T follicular helper cell (primary cell): ENCODE measurements around the gene SRXN1.
"Not testable (repeated sequence)": the region's sequence is repeated elsewhere in the genome, so short reads cannot be mapped to it uniquely, and the experiment has no call there.

Experiments
- DNase-seq: peaks from one replicate; pipeline ENCODE4 v3.0.0-alpha.2; 2020; ENCODE audit warnings: low read depth

The SRXN1 gene

GRCh38 chr20:655726-656624, 3.0 kb upstream of the SRXN1 start:
- no peak for DNase-seq

GRCh38 chr20:654417-654750, 1.4 kb upstream of the SRXN1 start:
- no peak for DNase-seq

GRCh38 chr20:653590-654416, 803 bp upstream of the SRXN1 start:
- no peak for DNase-seq

GRCh38 chr20:652615-653109, 338 bp downstream of the SRXN1 start:
- no peak for DNase-seq

GRCh38 chr20:651713-652614, 1.0 kb downstream of the SRXN1 start:
- no peak for DNase-seq

- no peak for DNase-seq
Observed at GRCh38 chr20:650954-651353, 2.0 kb downstream of the SRXN1 start.

GRCh38 chr20:650281-650680, 2.7 kb downstream of the SRXN1 start:
- DNase-seq = no peak

GRCh38 chr20:647479-648019, 5.5 kb downstream of the SRXN1 start:
- DNase-seq = no peak

- no peak for DNase-seq
Observed at GRCh38 chr20:646868-647233, 6.1 kb downstream of the SRXN1 start.

GRCh38 chr20:646107-646867, 6.7 kb downstream of the SRXN1 start:
- DNase-seq = no peak

- DNase-seq = peak; percentile 25
Observed at GRCh38 chr20:645318-646106, 7.5 kb downstream of the SRXN1 start.

GRCh38 chr20:644692-645317, 8.2 kb downstream of the SRXN1 start:
- no peak for DNase-seq

GRCh38 chr20:642398-643174, 10.4 kb downstream of the SRXN1 start:
- DNase-seq = no peak

- DNase-seq = not testable (repeated sequence)
Observed at GRCh38 chr20:642013-642397, 11.0 kb downstream of the SRXN1 start.

GRCh38 chr20:641516-641875, 11.5 kb downstream of the SRXN1 start:
- no peak for DNase-seq

GRCh38 chr20:640674-641515, 12.1 kb downstream of the SRXN1 start:
- DNase-seq = no peak

GRCh38 chr20:638579-638978, 14.4 kb downstream of the SRXN1 start:
- no peak for DNase-seq

- no peak for DNase-seq
Observed at GRCh38 chr20:637559-637958, 15.4 kb downstream of the SRXN1 start.
